ENCODE data around the gene AREG.
A peak's percentile ranks its signal among the peaks of the same experiment; 100 is the strongest.

The AREG gene

DNA sequence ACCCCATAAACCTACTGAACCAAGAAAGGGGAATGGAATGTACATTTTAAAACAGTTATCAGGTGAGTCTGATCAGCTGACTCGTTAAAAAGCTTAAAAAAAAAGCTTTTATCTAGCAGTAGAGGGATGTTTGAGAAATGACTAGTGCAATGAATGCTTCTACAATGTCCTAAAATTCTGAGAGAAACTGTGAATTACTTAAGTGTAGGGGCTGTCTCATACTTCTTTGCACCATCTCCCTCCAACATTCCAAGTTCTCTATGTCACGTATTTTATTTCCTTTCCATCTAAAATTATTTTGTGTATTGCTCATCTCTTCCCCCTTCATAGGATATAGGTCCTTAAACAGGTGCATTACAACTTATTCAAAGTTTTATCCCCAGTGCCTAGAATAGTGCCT, 11.9 kb upstream of the AREG start:
- DNase-seq (ENCODE audit: low read depth), result no peak

DNA sequence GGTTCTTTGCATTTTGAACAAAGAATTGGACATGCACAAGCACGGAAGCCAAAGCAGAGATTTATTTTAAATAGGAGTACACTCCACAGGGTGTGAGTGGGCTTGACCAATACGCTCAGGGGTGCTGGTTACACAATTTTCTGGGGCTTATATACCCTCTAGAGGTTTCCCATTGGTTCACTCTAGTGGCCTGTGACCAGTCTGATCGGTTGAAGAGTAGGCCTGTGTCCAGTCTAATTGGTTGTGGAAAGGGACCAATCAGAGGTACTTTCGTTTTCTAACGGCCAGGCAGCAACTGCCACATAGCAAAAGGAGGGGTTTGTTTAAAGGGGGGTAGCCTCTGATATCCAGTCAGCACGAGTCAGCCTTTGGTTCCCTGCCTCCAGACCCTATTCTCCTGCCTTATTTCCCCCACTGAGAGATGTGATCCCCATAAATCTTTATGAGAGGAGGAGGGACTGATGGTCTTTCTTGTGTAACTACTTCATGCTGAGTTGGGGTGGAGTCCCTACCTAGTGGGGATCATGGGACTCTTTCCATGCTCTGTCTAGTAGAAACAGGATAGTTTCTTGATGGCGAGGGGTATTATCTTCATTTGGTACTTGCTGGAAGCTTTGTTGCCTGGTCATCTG, 11.3 kb upstream of the AREG start:
- no peak for DNase-seq (ENCODE audit: low read depth)

DNA sequence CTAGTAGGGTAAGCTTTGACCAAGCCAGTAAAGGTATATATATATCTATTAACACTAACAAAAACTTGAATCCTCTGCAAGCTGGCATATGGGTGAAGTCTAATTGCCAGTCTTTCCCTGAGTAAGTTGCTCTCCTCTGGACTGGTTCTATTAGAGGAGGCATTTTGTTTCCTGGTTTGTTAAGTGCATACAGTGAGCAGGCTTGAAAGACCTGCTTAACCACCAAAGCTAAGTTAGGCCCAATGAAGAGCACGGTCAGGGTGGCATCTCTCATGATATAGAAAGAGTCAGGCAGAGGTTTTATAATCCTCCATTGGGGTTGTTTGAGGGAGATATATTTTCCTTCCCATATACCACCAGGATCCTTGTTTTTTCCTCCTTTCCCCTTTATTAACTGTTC, 9.6 kb upstream of the AREG start:
- DNase-seq (ENCODE audit: low read depth), result no peak

- no peak for DNase-seq (ENCODE audit: low read depth)
These were observed 7.1 kb upstream of the AREG start for GRCh38 chr4:74437866-74438265.

GRCh38 chr4:74438661-74439060, 6.3 kb upstream of the AREG start:
- no peak for DNase-seq (ENCODE audit: low read depth)

DNA sequence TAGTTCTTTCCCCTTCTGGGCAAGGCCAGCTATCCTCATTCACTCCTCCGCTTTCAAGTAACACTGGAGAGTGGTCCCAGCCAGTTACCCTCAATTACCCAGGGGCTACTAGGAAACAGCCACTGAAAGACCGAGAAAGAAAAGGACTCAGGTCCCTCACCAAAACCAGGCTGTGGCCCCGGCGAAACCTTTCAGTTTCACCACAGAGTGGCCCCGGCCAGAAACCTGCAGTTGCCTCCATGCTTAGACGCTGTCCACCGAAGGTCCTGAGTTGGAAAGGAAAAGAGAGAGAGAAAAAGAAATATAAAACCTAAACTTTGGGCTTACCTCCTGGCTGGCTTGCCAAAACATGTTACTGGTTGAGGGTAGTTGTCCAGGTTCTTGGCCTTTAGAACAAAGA, 5.0 kb upstream of the AREG start:
- no peak for DNase-seq (ENCODE audit: low read depth)

DNA sequence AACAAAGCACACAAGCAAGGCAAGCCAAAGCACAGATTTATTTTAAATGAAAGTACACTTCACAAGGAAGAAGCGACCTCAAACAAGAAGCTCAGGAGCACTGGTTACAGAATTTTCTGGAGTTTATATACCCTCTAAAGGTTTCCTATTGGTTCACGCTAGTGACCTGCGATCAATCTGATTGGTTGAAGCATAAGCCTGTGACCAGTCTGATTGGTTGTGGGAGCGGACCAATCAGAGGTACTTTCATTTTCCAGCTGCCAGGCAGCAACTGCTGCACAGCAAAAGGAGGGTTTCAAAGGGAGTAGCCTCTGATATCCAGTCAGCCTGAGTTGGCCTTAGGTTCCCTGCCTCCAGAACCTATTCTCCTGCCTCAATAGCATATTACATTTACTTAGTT, 4.6 kb upstream of the AREG start:
- DNase-seq (ENCODE audit: low read depth), result no peak

DNA sequence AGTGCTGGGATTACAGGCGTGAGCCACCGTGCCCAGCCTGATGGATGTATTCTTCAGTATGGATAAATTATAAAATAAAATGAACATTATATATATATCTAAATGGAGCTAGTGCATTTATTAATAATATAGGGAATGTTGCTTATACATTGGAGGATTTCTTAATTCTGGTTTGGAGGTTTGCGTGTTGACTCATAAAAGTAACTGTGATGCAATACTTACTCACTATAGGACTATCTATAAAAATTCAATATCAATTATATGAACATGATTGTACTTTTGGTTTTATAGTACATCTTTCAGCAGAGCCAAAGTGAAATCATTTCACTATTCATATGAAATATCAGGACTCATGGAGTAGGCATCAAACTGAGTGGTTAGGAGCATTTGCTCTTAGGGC, 3.2 kb upstream of the AREG start:
- DNase-seq (ENCODE audit: low read depth), result no peak

- DNase-seq (ENCODE audit: low read depth), result no peak
These were observed 1.4 kb downstream of the AREG start for GRCh38 chr4:74446193-74446868.

DNA sequence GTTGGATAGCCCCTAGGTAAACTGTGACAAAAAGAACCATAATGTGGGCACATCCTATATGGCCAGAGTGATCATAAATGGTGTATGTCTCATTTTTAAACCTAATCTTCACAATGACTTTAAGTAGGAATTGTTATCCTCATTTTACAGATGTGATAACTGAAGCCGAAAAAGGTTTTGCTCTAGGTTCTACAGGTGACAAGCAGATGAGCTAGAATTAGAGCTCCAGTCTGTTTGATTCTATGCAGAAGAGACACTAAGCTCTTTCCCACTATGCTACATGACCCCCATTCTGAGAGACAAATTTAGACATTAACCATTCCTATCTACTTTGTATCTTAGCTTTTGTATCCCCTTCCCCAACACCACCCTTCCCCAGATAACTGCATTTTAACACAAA, 2.0 kb downstream of the AREG start:
- no peak for DNase-seq (ENCODE audit: low read depth)

- no peak for DNase-seq (ENCODE audit: low read depth)
These were observed 2.8 kb downstream of the AREG start for GRCh38 chr4:74447636-74448233.

- DNase-seq (ENCODE audit: low read depth), result no peak
These were observed 4.8 kb downstream of the AREG start for GRCh38 chr4:74449571-74450297.

- no peak for DNase-seq (ENCODE audit: low read depth)
These were observed 5.4 kb downstream of the AREG start for GRCh38 chr4:74450298-74450683.

DNA sequence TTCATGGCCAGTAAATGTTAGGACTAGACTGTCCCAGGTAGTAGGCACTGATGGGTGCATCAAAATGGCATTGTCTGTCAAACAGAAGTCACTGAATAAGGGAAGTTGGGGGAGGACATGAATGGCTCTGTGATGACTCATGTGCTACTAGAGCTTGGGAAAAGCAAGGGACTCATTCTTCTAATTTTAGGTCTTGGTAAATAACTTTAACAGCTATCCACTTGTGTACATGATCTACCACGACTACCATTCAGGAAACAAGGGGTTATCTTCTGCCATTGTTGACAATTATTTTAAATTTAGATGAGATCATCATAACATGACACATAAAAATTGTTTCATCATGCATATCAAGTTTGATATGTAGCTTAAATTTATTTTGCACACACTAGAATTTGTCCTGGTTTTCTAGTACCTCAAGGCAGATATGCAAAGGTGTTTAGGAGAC, 6.3 kb downstream of the AREG start:
- DNase-seq (ENCODE audit: low read depth), result peak; percentile 41

GRCh38 chr4:74453037-74453635, 8.2 kb downstream of the AREG start:
- no peak for DNase-seq (ENCODE audit: low read depth)

DNA sequence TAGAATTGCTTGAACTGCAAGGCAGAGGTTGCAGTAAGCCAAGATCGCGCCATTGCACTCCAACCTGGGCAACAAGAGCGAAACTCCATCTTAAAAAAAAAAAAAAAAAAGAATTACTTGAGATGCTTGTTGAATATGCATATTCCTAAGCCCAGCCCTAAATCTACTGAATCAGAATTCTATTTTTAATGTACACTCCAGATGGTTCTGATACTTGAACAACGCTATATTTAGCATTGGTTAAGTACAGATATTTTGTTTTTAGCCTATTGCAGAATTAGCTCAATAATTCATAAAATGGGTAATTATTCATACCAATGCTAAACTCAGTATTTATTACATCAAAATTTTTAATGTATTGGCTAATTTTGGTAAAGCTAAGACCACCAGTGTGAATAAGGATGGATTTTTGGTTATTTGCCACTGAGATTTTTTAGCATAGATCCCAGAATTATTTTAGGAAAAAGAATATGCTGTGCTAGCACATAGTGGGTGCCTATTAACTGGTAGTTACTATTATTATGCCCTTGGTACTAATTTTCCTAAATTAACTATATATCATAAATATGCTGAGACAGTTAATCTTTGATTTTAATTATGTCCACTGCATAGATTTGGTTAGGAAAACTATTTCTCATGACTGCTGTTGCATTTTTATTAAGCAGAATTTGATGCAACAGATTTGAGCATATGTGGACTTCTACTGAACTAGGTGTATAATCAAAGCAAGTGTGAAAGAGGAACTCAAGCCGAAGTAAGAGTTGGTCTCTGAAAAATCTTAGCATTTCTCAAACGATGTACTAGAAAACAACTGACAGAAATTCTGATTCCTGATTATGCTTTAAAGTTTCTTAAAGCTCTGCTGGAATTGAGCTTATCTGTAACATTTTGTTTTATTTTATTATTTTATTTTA, 9.2 kb downstream of the AREG start:
- DNase-seq (ENCODE audit: low read depth), result no peak

GRCh38 chr4:74455361-74456055, 10.6 kb downstream of the AREG start:
- DNase-seq (ENCODE audit: low read depth), result no peak

GRCh38 chr4:74456056-74456744, 11.3 kb downstream of the AREG start:
- DNase-seq (ENCODE audit: low read depth), result no peak

- DNase-seq (ENCODE audit: low read depth), result no peak
These were observed 12.0 kb downstream of the AREG start for GRCh38 chr4:74456849-74457395.

DNA sequence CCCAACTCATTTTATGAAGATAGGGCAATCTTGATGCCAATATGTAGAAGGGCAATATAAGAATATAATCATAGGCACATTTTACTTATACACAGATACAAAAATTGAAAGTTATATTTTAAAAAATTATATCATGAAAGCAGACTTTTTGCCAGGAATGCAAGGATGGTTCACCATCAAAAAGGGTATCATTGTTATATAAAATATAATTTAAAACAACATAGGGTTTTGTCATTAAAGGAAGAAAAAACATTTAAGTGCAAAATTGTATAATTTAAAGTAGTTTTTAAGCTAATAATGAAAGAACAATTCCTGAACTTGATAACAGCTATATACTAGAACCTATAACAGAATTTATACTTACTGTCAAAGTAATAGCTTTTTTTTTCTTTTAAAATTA, 15.9 kb downstream of the AREG start:
- no peak for DNase-seq (ENCODE audit: low read depth)
